GM21529 (cell line): ENCODE results near the gene KRT76.
"Not testable (repeated sequence)": the region's sequence is repeated elsewhere in the genome, so short reads cannot be mapped to it uniquely, and the experiment has no call there.

Experiments
- ATAC-seq: cut with Tn5 transposase; IDR thresholded peaks from one replicate; pipeline ENCODE4 v1.9.1; 2021; ENCODE audit not compliant: unreplicated experiment

Gene KRT76

DNA sequence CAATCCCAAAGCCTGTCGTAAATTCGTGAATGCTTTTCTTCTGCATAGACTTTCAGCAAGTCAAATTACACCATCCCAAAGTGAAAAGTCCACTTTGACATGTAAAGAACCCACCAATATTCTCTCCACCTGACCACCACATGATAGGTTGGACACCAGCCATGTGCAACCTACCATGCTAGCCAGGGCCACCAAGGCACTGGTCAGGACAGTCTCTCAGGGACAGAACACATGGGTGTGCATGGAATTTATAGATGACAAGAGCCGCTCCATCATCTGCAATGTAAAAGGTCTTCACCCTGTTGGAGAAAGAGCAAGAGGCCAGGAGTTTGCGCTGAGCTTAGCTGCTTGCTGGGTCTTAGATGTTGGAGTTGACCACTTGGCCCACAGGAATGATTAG lies 5.4 kb upstream of the KRT76 start:
- ATAC-seq, result no peak

DNA sequence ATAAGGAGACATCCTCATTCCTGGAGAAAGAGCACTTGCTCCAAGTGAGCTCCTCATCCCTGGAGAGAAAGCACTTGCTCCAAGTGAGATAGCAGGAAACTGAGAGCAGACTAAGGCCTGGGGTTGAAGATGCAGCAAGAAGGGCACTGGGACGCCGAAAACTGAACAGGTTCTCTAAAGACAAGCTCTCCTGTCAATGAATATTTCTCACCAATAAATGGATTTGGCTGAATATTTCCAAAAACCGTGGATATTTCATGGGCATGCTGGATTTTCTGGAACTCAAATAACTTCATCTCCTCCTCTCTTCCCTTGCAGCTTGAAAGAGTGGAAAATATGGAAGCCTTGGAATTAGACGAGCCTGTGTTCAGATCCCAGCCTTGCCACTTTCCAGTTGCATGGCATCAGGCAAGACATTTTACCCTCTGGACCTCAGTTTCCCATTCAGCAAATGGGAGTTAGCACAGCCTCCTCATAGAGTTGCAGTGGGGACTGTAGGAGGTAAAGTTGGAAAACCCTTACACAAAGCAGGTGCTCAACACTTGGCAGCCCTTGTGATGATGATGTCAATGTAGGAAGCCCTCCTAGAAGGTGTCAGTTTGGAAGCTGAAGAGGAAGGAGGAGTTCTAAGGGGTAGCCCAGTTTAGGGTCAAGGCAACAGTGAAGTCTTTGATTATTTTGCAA lies 4.4 kb upstream of the KRT76 start:
- no peak for ATAC-seq

GRCh38 chr12:52779914-52780313 lies 2.8 kb upstream of the KRT76 start:
- no peak for ATAC-seq

DNA sequence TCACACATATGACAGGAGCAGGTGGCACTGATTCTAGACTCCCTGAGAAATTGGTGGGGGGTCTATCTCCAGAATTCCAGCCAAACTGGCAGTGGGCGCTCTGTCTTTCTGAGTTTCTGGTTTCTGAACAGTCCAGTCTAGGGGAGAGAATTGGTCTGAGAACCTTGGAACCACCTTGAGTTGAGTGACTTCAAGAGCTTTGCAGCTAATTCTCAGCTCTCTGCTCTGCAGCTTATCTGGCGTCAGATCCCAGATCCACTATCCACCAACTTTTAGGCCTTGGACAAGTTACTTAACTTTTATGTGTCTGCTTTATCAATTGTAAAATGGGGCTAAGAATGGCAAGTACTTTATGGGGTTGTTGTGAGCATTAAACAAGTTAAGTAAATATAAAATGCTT lies 1.7 kb upstream of the KRT76 start:
- ATAC-seq, result no peak

DNA sequence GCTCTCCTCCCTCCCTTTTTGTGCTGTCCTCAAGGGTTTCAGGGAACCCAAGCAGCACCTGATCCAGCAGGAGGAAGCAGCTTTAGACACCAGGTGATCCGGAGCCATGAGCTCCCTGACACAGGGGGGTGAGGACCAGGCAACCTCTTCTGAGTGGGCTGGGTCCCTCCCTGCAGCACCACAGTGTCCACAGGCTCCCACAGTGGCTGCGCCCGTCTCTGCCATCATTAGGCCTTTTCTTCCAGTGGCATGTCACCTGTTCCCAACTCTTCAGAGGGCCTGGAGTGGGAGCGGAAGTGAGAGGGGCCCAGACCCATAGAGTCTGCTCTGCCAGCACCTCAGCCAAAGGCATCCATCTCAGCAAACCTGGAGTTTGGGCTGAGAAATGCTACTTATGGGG lies 421 bp upstream of the KRT76 start:
- no peak for ATAC-seq

GRCh38 chr12:52776435-52776834 lies 710 bp downstream of the KRT76 start:
- no peak for ATAC-seq

GRCh38 chr12:52774629-52775250 lies 2.4 kb downstream of the KRT76 start:
- no peak for ATAC-seq

DNA sequence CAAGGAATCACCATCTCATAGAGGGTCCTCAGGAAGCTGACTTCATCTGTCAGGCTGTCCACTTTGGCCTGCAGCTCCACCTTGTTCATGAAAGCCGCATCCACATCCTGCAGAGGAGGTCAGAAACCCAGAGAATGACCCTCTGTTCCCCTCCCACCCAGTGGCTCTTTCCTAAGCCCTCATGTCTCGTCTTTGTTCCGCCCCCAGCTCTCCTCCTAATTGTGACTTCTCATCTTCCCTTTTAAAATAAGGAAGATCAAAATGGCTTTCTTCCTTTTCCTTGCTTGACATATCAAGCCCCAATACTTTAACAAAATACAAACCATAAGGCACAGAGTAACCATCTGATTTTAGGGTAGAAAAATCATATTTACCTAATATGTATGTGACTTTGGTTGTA lies 4.4 kb downstream of the KRT76 start:
- no peak for ATAC-seq

DNA sequence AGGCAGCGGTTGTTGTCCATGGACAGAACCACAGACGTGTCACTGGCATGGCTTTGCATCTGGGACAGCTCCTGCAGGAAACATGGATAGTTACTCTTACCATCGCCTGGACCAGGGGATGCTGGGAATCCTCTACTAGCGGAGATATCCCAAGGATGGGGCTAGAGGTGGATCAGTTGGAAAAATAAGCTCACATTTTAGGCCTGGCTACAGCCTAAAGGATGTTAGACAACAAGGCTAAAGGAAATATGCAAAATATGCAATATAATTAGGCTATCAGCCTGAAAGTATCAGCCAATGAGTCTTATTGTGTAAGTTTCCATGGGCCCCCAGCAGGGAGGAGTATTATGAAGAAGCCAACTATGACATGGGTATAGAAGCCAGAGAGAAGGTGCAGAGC lies 5.0 kb downstream of the KRT76 start:
- ATAC-seq, result no peak

DNA sequence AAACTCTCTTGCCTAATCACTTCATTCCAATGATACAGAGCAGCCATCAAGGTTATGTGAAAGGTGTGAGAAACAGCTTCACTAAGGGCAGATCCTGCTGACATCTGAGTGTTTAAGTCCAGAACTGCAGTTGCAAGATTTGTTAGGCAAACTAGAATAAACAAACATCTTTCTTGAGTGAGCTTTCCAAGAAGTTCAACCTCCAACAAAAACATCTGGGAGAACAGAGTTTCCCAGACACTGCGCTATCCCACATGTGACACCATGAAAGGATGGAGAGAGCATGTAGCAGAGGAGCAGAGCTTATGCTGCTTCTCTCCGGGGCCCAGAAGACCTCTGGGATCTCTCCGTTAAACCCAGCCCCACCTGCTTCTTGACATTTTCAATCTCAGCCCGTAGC lies 5.6 kb downstream of the KRT76 start:
- no peak for ATAC-seq

DNA sequence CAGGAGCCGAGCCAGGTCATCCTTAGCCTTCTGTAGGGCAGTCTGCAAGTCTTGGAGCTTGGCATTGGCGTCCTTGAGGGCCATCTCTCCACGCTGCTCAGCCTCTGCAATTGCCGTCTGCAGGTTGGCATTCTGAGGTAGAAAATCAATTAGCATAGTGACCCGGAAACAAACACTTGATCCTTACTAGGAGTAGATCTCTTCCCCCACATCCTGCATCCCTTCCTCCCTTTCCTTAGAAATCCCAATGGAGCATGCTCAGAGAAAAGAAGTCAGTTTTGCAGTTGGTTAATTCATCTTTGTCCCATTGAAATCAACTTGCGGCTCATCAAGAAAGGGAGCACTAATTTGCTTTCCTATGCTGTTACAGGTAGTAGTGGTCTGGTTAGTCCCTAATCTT lies 6.1 kb downstream of the KRT76 start:
- ATAC-seq, result no peak

GRCh38 chr12:52769946-52770345 lies 7.2 kb downstream of the KRT76 start:
- ATAC-seq, result no peak

DNA sequence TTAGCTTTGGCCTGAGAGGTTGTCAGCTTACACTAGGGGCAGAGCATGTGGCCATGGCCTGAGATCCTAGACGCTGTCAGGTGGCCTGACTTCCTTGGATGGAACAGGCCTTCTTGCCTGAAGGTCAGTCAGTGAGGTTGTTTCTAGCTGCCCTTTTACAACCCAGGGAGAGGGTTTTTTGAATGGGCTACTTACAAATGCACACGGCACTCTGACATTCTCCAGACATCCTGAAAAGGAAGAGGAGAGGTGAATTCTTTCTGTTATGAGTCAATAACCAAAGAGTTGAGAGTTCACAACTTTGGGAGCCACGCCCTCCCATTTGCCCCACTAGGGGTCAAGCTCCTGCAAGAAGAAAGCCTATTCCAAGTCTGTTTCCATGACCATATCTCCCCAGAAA lies 7.8 kb downstream of the KRT76 start:
- ATAC-seq, result no peak

DNA sequence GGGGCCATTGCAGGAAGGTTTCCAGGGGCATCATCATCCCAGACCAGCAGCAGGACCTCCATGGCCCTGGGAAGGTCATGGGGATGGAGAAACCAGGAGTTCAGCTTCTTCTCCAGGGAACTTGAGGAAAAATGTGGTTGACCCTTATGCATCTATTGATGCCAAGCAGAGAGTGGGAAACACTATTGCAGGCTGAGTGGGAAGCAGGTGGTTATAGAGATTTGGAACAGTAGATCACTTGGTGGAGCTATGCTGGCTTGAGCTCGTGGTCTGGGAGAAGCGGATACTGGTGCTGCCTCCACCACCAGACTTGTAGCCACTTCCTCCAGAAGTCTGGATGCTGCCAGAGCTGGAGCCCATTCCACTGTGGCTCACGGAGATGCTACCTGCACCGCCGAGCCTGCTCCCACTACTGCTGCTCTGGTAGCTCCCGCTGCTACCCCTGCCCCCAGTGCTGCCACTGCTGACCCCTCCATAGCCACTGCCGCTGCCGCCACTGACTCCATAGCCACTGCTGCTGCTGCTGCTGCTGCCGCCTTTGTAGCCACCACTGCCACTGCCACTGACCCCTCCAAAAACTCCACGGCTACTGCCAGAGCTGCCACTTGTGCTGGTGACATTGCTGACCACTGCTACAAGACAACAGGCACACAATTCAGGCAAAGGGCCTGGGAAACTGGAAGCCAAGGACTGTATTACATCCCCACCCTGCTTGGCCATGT lies 8.5 kb downstream of the KRT76 start:
- no peak for ATAC-seq

- ATAC-seq, result no peak
Measured at GRCh38 chr12:52767427-52767826, 9.7 kb downstream of the KRT76 start.

DNA sequence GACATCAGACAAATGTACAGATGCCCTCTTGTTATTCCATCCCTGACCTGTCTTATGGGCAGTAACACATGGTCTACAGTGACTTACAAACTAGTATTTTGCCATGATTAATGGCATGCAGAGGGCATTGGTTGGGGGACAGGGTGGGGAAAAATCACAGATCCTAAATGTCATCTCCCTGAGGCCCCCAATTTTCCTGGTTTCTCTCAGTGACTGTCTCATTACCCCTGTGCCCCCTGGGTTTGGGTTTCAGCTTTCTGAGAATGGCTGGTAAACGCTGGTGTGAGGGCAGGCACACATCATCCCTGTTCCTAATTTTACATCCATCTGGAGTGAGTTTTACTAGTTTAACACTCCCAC lies 10.1 kb downstream of the KRT76 start:
- ATAC-seq, result no peak

DNA sequence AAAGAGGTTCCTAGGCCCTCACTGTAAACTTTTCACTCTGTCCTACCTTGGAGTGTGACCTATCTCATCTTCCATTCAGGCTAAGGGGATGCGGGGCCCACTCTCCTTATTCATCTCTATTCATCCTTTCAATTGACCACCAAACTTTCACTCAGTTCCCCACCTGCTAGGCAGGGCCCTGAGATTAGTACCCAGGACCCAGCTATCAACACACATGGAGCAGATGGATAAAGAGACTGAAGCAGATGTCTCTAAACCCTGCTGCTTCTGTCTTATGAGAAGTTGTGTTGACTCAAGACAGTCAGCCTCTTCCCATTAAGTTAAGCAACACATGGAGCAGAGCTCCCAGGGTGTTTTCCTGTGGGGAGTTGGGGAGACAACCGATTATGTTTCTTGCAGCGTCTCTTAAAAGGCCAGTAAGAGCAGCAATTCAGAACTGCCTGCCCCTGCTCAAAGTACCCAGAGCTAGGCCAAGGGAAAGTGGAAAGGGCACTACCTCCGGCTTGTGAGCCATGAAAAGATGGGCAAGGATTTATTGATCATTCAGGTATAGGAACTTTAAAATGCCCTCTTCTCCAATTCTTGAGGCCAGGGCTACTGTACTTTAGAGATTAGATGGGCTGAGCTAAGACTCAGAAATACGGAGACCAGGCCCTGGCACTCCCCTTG lies 10.7 kb downstream of the KRT76 start:
- no peak for ATAC-seq

- ATAC-seq, result no peak
Measured at GRCh38 chr12:52765702-52766101, 11.4 kb downstream of the KRT76 start.

DNA sequence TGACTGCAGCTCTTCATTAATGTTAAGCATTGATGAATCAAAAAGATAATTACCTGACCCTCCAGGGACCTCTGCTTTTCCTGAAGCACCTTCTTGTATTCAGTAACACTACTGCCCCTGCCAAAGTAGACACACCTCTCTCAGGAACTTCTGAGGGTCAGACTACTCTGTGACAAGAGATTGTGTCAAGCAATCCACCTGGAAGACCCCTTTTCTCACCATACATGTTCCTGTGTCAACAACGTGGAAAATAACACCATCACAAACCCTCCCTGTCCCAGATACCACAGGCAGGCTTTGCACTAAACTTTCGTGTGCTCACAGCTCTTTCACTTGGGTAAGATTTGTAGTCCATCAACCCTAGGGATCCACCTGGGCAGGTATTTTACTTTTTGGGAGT lies 13.2 kb downstream of the KRT76 start:
- no peak for ATAC-seq

DNA sequence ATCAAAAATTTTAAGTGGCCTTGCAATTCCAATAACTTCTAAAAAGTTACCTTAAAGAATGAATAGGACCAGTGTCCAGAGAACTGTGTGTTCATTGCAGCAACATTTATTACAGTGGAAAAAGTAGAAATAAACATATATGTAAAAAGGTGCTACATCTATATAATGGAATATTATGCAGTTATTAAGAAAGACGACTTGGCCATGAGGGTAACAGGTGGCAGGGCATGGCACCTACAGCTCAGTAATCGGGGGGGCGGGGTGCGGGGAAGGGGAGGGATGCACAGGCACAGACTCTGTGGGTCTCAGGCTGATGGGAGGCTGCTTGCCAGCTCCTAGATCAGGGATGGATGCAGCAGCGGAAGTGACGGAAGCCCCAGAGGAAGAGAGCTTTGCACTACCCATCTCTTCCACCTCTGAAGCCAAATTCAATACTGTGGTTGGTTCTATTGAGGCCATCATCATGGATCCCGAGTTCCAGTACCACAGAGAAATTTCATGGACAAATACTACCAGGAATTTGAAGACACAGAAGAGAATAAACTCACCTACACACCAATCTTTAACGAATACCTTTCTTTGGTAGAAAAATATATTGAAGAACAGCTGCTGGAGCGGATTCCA lies 14.0 kb downstream of the KRT76 start:
- no peak for ATAC-seq

GRCh38 chr12:52761802-52762201 lies 15.3 kb downstream of the KRT76 start:
- ATAC-seq, result no peak

DNA sequence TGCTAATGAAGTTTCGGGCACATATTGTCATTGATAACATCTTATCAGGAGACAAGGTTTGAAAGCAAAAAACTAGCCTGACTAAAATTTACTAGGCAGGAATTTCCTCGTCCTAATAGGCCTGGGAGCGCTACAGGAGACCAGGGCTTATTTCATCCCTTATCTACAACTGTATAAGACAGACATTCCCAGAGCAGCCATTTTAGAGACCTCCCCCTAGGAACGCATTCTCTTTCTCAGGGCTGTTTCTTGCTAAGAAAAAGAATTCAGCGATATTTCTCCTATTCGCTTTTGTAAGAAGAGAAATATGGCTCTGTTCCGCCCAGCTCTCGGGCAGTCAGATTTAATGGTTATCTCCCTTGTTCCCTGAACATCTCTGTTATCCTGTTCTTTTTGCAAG lies 15.9 kb downstream of the KRT76 start:
- not testable (repeated sequence) for ATAC-seq
